Measurements from ENCODE around the gene MAN2B2.

DNA sequence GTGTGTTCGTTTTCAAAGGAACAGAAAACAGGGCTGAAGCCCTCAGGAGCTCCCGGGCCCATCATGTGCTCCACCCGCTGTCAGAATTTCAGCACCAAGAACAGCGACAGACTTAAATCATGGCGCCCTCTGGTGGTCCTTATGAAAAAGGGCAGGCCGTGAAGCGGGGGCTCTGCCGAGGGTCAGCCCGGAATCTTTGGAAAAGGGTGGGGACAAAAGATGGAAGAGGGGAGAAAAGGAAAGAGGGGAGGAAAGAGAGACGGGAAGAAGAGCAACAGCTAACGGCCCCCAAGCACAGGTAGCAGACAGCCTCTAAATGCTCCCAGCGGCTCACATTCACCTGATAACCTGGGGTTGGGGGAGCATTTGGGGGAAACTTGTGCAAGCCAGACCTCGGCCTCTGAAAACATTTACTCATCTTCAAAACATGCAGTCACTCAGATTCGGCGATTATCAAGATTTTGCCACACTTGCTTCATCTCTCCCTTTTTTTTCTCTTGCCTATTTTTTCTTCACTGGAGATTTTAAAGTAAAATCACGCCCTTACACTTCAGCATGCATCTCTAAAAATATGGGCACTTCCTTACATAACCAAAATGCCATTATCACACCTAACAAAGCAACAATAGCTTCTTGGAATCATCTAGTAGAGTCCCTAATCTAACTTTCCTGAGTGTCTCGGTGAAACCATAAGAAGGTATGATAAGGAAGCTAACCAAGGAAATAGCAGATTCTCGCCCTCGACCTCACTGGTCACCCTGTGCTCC, 28.1 kb upstream of the MAN2B2 start:
- TF ChIP-seq, protein P1, sequence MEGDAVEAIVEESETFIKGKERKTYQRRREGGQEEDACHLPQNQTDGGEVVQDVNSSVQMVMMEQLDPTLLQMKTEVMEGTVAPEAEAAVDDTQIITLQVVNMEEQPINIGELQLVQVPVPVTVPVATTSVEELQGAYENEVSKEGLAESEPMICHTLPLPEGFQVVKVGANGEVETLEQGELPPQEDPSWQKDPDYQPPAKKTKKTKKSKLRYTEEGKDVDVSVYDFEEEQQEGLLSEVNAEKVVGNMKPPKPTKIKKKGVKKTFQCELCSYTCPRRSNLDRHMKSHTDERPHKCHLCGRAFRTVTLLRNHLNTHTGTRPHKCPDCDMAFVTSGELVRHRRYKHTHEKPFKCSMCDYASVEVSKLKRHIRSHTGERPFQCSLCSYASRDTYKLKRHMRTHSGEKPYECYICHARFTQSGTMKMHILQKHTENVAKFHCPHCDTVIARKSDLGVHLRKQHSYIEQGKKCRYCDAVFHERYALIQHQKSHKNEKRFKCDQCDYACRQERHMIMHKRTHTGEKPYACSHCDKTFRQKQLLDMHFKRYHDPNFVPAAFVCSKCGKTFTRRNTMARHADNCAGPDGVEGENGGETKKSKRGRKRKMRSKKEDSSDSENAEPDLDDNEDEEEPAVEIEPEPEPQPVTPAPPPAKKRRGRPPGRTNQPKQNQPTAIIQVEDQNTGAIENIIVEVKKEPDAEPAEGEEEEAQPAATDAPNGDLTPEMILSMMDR (conservative IDR thresholded peaks at IDR 0.05), result peak; percentile 94
- TF ChIP-seq EZH2 (IDR thresholded peaks at IDR 0.05; ENCODE audit: low read depth), result no peak

All from PC-9 (cell line).